Testis (tissue), 2 donors: Measurements from ENCODE around the gene CFAP299.

Source experiments
- CTCF ChIP-seq, 3 experiments: fragments of 450-650 bp in 2 of 3; fragments of 200-600 bp in 1 of 3; sonication (generic) in 1 of 3; IDR thresholded peaks; one replicate each; pipeline ENCODE4 v1.5.1; 2016 to 2019; ENCODE audit warnings: antibody characterized with exemption in 3 of 3, mild to moderate bottlenecking in 2 of 3, moderate library complexity in 1 of 3
- POLR2A ChIP-seq: fragments of 450-650 bp; IDR thresholded peaks from one replicate; pipeline ENCODE4 v1.6.1; 2017; ENCODE audit warnings: antibody characterized with exemption, mild to moderate bottlenecking, moderate library complexity

- no peak for TF ChIP-seq CTCF (IDR thresholded peaks at IDR 0.05)
- no peak for TF ChIP-seq POLR2A
These were observed 581.2 kb downstream of the CFAP299 start for GRCh38 chr4:80916770-80917169.
